Activated T-cell treated with anti-CD3 and anti-CD28 coated beads for 4 hours (primary cell): Measurements from ENCODE around the gene STEAP3.
A peak's percentile ranks its signal among the peaks of the same experiment; 100 is the strongest.

Source experiments
- DNase-seq: peaks from one replicate; pipeline ENCODE4 v3.0.0-alpha.2; 2020

The STEAP3 gene, protein sequence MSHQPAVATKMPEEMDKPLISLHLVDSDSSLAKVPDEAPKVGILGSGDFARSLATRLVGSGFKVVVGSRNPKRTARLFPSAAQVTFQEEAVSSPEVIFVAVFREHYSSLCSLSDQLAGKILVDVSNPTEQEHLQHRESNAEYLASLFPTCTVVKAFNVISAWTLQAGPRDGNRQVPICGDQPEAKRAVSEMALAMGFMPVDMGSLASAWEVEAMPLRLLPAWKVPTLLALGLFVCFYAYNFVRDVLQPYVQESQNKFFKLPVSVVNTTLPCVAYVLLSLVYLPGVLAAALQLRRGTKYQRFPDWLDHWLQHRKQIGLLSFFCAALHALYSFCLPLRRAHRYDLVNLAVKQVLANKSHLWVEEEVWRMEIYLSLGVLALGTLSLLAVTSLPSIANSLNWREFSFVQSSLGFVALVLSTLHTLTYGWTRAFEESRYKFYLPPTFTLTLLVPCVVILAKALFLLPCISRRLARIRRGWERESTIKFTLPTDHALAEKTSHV

GRCh38 chr2:119223521-119224390, at the start of gene STEAP3:
STEAP3 (plus strand) TSS chr2:119223834; CDS start chr2:119231013, 7,179 bp downstream.
- no peak for DNase-seq

DNA sequence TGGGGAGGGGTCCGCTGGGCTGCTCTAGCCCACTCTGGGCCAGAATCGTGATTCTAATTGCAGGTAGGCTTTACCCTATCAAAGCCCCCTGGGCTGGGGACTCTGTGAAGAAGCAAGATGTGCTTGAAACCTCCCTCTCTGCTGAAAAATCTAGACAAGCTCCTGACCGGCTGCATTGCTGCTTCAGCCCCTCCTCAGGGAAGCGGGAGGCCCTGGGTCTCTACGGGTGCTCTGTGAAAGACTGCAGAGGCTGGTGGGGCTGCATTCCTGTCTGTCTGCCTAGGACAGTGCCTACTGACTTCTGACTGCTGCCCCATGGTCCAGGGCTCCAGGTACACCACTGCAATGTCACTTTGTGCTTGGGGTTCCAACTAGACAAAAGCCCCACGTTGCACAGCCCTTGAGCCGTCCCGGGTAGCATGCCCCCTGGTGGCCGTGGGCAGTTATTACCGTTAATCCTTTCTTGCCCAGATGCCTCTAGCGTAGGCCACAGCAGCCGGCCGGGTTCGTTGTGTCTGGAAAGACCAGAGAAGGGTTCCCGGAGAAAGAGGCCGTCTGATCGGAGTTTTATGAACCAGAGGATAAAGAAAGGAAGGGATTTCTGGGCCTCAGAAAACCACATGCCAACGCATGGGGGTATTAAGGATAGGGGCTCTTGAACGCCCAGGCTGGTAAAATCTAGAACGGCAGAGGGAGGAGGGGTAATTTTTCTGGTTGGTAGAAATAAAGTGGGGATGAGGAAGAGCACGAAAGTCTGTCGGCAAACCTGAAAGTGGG, 49.2 kb upstream of the STEAP3 start:
- DNase-seq = peak; percentile 31

DNA sequence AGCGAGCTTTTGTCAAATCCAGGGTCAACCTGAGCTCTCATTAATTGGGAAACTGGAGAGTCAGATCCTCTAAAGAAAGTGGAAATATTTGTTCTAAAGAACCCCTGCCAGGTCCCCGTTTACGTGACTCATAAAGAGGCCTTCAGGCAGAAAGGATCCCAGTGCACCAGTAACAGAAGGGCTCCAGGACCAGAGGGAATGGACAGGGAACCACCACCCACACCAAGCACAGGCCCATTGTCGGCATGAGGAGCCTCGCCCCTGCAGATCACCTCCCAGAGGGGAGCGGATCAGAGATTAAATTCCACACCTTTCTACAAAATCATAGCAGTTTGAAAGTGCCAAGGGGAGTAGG, 48.7 kb upstream of the STEAP3 start:
- DNase-seq = no peak

GRCh38 chr2:119175517-119175916, 48.1 kb upstream of the STEAP3 start:
- no peak for DNase-seq

DNA sequence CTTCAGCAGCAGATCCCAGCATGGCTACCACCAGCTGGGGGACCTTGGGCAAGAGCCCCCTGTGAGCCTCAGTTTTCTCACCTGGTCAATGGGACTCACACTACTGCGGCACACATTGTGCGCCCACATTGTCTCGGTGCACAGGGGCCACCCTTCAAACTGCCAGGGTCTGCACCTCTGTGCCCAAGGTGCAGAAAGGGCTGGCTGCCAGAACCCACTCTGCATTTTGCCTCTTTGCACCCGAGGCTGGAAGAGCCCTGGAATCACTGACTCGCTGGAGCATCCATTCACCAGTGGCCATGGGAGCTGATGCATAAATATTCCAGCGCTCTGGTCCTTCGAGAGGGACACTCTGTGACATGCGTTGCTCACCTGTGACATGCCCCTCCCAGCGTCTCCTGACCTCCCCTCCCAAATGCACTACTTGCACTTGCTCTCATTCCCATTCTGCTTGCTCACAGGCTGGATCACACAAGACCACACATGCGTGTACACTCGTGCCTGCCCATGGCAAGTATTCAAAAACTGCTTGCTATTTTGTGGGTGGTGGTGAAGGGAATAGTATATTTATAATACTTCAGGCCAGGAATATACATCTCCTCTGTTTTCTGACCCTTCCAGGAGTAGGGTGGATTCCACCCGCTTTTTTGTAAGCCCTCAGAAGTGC, 46.3 kb upstream of the STEAP3 start:
- no peak for DNase-seq

- DNase-seq = no peak
These were observed 45.8 kb upstream of the STEAP3 start for GRCh38 chr2:119177838-119178190.

GRCh38 chr2:119178776-119179175, 44.9 kb upstream of the STEAP3 start:
- DNase-seq = no peak

- DNase-seq = no peak
These were observed 44.4 kb upstream of the STEAP3 start for GRCh38 chr2:119179202-119179601.

GRCh38 chr2:119179991-119180390, 43.6 kb upstream of the STEAP3 start:
- DNase-seq = no peak

DNA sequence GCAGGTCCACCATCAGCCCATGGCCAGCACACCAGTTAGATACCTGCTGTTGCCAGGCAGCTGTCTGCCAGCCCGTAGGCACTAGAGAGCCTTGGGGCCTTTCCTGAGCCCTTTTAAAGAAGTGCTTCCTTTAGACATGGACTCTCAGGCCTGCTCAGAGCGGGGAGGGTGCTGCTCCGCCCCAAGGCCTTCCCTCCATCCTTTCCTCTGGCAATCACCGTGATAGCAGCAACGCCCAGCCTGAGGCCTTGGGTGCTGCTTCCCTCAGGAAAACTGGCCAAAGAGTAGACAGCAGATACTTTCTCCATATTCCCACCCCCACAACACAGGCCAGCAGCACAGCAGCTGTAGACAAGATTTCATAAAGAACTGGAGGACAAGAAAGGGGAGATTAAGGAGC, 42.7 kb upstream of the STEAP3 start:
- DNase-seq = no peak

DNA sequence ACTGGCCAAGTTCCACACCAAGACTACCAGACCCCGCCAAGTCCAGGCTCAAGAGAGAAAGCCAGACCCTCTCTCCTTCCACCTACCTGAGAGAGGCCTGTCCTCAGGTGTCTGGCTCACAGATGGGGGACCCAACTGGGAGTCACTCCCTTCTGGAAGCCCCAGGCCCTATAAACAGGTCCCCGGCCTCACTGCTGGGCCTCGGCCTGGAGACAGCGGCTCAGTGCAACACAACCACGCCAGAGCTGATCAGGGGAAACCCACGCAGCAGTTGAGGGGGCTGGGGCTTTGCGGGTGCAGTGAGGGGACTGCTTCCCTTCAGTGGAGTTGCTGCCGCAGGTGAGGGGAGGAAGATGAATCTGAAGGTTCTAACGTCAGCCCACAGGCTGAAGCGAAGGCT, 42.2 kb upstream of the STEAP3 start:
- DNase-seq = no peak

- no peak for DNase-seq
These were observed 41.7 kb upstream of the STEAP3 start for GRCh38 chr2:119181791-119182445.

DNA sequence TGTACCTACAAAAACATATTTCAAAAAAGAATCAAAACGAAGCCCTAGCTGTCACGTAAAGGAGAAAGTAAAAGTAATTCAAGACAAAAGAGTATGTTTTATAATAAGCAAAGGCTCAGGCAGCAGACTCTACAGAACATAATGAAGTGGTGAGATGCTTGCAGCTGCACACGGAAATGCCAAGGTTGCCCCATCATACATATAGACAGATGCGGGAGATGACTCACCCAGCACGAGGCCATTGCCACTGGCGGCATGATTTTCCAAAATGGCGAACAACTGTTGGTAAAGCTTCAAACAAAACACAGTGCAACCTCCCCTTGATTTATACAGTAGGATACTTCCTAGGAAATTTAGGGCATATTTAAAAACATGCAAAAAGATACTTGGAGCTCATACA, 39.1 kb upstream of the STEAP3 start:
- no peak for DNase-seq

- no peak for DNase-seq
These were observed 33.1 kb upstream of the STEAP3 start for GRCh38 chr2:119190321-119191111.

DNA sequence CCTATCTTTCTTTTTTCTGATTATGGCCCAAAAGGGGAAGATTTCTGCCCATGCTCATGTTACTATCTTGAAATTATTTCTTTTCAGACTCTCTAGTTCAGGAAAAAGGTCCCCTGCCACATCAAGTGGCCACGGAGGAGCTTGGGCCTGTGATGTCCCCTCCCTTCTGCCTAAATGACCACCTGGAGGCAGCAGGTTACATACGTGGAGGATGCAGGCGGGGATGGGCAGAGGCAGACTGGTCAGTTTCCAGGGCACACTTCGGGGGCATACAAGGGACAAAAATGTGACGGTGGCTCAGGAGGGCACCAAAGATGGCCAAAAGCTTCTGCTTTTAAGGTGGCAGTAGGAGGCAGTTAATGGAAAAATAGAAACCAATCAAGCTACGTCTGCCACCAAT, 30.7 kb upstream of the STEAP3 start:
- DNase-seq = no peak

- DNase-seq = no peak
These were observed 28.6 kb upstream of the STEAP3 start for GRCh38 chr2:119195001-119195400.

DNA sequence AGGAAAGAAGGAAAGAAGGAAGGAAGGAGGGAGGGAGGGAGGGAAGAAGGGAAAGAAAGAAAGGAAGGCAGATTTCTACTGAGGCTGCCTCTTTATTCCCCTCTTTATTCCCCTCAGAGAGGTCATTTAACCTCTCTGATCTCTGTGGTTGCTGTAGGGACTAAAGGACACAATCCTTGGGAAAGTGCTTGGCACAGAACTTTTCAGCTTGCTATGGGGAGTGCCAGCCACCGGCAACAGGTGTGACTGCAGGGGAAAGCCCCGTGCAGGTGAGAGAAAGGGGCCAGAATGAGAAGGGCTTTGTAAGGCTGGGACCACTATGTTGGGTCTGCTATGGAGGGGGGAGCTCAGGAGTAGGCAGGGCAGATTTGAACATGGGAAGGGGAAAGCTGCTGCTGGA, 27.7 kb upstream of the STEAP3 start:
- no peak for DNase-seq

GRCh38 chr2:119196301-119197125, 27.1 kb upstream of the STEAP3 start:
- no peak for DNase-seq

DNA sequence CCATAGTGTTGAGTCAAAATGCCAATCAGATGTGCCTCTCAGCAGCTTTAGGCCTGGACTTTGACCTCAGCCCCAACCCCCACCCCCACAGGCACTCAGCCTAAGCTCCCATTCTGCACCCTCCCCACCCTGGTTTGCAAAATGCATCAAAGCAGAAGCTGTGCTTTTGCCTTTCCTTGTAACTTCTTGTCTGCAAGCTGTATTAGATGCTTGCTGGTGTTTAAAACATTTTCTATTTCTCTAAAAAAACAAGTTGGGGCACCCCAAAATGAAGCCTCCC, 26.6 kb upstream of the STEAP3 start:
- DNase-seq = no peak

- no peak for DNase-seq
These were observed 25.9 kb upstream of the STEAP3 start for GRCh38 chr2:119197529-119198239.
